Brain microvascular endothelial cell (primary cell): ENCODE data around the gene FUT4.

ENCODE experiments used
- DNase-seq: peaks from one replicate; pipeline ENCODE4 v3.0.0-alpha.2; 2020
- H3K27ac ChIP-seq: fragments of 250-450 bp; sonication (Bioruptor Pico); 2 replicates; pipeline ENCODE4 v1.5.1; 2020; ENCODE audit warnings: mild to moderate bottlenecking, moderate library complexity
- H3K27me3 ChIP-seq: fragments of 250-450 bp; sonication (Bioruptor Pico); replicated peaks from 2 replicates; pipeline ENCODE4 v1.5.1; 2020; ENCODE audit warnings: mild to moderate bottlenecking
- H3K36me3 ChIP-seq: fragments of 250-450 bp; sonication (Bioruptor Pico); replicated peaks from 2 replicates; pipeline ENCODE4 v1.5.1; 2020; ENCODE audit warnings: mild to moderate bottlenecking
- H3K4me3 ChIP-seq: 2 replicates; pipeline ENCODE4 v1.5.1; 2011; ENCODE audit warnings: low read depth, mild to moderate bottlenecking, control low read depth, low read length, moderate library complexity
- CTCF ChIP-seq: IDR thresholded peaks from 2 replicates; pipeline ENCODE4 v1.5.1; 2011; ENCODE audit warnings: low read depth, mild to moderate bottlenecking, moderate library complexity, low read length, control low read depth, inconsistent platforms; ENCODE audit errors: missing control alignments
- in situ Hi-C: cut with HindIII; loops from 2 replicates; pipeline ENCODE4 v1.10.0; 2017; ENCODE audit warnings: low sequenced_read_pairs, low pct_ligation_motif_present

FUT4 gene

GRCh38 chr11:94583866-94584500 lies 40.3 kb downstream of the FUT4 start:
- H3K27ac ChIP-seq, result no peak overlapping the region
- no peak for DNase-seq

GRCh38 chr11:94584978-94585377 lies 41.3 kb downstream of the FUT4 start:
- Histone ChIP-seq H3K4me3 (no peak overlapping the region), H3K36me3 (no peaks in the 10 kb centered on the region), H3K27ac (no peak overlapping the region), H3K27me3 (no peaks in the 10 kb centered on the region)
- DNase-seq, result no peak
- in situ Hi-C loops, result no loop called here
- no peak for TF ChIP-seq CTCF

More at GRCh38 chr11:94583866-94584500, 40.3 kb downstream of the FUT4 start:
- Histone ChIP-seq H3K27me3 (no peaks in the 10 kb centered on the region), H3K4me3 (no peak overlapping the region), H3K36me3 (no peaks in the 10 kb centered on the region)
- no peak for TF ChIP-seq CTCF
- in situ Hi-C loops, result no loop called here

GRCh38 chr11:94585399-94585798 lies 41.7 kb downstream of the FUT4 start:
- no peak for TF ChIP-seq CTCF
- Histone ChIP-seq H3K27me3 (no peaks in the 10 kb centered on the region), H3K4me3 (no peak overlapping the region), H3K36me3 (no peaks in the 10 kb centered on the region), H3K27ac (no peak overlapping the region)
- no peak for DNase-seq
- in situ Hi-C loops, result no loop called here

GRCh38 chr11:94586546-94586945 lies 42.8 kb downstream of the FUT4 start:
- Histone ChIP-seq H3K27ac (no peak overlapping the region), H3K36me3 (no peaks in the 10 kb centered on the region), H3K4me3 (no peak overlapping the region), H3K27me3 (no peaks in the 10 kb centered on the region)
- in situ Hi-C loops, result no loop called here
- DNase-seq, result no peak
- TF ChIP-seq CTCF, result no peak

GRCh38 chr11:94586978-94587377 lies 43.3 kb downstream of the FUT4 start:
- Histone ChIP-seq H3K4me3 (no peak overlapping the region), H3K36me3 (no peaks in the 10 kb centered on the region), H3K27ac (no peak overlapping the region), H3K27me3 (no peaks in the 10 kb centered on the region)
- in situ Hi-C loops, result no loop called here
- DNase-seq, result no peak
- TF ChIP-seq CTCF, result no peak

- Histone ChIP-seq H3K4me3 (no peak overlapping the region), H3K36me3 (no peaks in the 10 kb centered on the region), H3K27ac (no peak overlapping the region), H3K27me3 (no peaks in the 10 kb centered on the region)
- DNase-seq, result no peak
- no peak for TF ChIP-seq CTCF
- in situ Hi-C loops, result no loop called here
Observed at GRCh38 chr11:94588366-94588942, 44.7 kb downstream of the FUT4 start.
